ENCODE data around the gene TRIM26.

DNA sequence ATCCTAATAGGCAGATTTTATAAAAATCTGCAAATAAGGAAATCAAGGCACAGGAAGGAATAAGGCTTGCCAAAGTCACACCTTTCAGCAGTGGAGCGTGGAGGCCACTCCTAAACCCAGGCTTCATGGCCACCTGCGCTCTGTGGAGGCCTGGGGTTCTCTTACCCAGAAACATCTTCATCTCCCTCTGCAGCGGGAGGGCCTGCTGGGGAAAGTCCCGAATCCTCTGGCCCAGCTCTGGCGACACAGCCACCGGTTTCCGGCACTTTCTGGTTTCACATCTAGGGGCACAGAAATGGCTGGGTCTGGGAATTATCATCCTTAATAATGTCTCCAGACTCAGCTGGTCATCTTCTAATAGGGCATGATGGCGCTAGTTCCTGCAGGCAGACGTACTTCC is 56.4 kb downstream of the TRIM26 start:
- TF ChIP-seq, protein P1, sequence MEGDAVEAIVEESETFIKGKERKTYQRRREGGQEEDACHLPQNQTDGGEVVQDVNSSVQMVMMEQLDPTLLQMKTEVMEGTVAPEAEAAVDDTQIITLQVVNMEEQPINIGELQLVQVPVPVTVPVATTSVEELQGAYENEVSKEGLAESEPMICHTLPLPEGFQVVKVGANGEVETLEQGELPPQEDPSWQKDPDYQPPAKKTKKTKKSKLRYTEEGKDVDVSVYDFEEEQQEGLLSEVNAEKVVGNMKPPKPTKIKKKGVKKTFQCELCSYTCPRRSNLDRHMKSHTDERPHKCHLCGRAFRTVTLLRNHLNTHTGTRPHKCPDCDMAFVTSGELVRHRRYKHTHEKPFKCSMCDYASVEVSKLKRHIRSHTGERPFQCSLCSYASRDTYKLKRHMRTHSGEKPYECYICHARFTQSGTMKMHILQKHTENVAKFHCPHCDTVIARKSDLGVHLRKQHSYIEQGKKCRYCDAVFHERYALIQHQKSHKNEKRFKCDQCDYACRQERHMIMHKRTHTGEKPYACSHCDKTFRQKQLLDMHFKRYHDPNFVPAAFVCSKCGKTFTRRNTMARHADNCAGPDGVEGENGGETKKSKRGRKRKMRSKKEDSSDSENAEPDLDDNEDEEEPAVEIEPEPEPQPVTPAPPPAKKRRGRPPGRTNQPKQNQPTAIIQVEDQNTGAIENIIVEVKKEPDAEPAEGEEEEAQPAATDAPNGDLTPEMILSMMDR (IDR thresholded peaks at IDR 0.05), result no peak
- TF ChIP-seq EZH2 (IDR thresholded peaks at IDR 0.05; ENCODE audit: borderline replicate concordance, insufficient read depth, low read depth, low read length, poor library complexity, severe bottlenecking), result no peak

All from B cell (primary cell).